Measurements from ENCODE around the gene SPAG16.

Gene SPAG16

DNA sequence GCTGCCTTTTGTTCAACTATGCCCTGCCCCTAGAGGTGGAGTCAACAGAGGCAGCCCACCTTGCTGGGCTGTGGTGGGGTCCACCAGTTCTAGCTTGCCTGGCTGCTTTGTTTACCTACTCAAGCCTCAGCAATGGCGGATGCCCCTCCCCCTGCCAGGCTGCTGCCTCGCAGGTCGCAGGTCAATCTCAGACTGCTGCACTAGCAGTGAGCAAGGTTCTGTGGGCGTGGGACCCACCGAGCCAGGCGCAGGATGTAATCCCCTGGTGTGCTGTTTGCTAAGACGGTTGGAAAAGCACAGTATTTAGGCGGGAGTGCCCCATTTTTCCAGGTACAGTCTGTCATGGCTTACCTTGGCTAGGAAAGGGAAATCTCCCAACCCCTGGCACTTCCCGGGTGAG lies 993.6 kb downstream of the SPAG16 start:
- Histone ChIP-seq H3K9me2 (ENCODE audit: low read depth, low read length) (no peaks in the 10 kb centered on the region), H3K4me1 (ENCODE audit: insufficient read depth, low read length, severe bottlenecking) (no peaks in the 10 kb centered on the region), H3K36me3 (ENCODE audit: insufficient read depth, low read length) (no peaks in the 10 kb centered on the region), H3F3A (ENCODE audit: insufficient read depth, low read length) (no peaks in the 10 kb centered on the region), H3K4me3 (ENCODE audit: low read depth, low read length, poor library complexity, severe bottlenecking) (no peak overlapping the region), H2AFZ (ENCODE audit: low read length) (no peak overlapping the region), H3K79me2 (ENCODE audit: insufficient read depth, low read length) (no peaks in the 10 kb centered on the region), H3K4me2 (ENCODE audit: low read length) (no peak overlapping the region), H3K27me3 (ENCODE audit: insufficient read depth, low read length) (no peaks in the 10 kb centered on the region), H3K27ac (ENCODE audit: low read depth, low read length, poor library complexity, severe bottlenecking) (no peak overlapping the region), H3K9me3 (ENCODE audit: low read length) (no peaks in the 10 kb centered on the region), H4K20me1 (ENCODE audit: insufficient read depth, low read length) (no peaks in the 10 kb centered on the region), H3K9ac (ENCODE audit: low read length) (no peak overlapping the region)
- TF ChIP-seq, protein P1, sequence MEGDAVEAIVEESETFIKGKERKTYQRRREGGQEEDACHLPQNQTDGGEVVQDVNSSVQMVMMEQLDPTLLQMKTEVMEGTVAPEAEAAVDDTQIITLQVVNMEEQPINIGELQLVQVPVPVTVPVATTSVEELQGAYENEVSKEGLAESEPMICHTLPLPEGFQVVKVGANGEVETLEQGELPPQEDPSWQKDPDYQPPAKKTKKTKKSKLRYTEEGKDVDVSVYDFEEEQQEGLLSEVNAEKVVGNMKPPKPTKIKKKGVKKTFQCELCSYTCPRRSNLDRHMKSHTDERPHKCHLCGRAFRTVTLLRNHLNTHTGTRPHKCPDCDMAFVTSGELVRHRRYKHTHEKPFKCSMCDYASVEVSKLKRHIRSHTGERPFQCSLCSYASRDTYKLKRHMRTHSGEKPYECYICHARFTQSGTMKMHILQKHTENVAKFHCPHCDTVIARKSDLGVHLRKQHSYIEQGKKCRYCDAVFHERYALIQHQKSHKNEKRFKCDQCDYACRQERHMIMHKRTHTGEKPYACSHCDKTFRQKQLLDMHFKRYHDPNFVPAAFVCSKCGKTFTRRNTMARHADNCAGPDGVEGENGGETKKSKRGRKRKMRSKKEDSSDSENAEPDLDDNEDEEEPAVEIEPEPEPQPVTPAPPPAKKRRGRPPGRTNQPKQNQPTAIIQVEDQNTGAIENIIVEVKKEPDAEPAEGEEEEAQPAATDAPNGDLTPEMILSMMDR (IDR thresholded peaks at IDR 0.05; ENCODE audit: low read length): no peak
- no peak for TF ChIP-seq EZH2 (IDR thresholded peaks at IDR 0.05; ENCODE audit: borderline replicate concordance, low read length)

DNA sequence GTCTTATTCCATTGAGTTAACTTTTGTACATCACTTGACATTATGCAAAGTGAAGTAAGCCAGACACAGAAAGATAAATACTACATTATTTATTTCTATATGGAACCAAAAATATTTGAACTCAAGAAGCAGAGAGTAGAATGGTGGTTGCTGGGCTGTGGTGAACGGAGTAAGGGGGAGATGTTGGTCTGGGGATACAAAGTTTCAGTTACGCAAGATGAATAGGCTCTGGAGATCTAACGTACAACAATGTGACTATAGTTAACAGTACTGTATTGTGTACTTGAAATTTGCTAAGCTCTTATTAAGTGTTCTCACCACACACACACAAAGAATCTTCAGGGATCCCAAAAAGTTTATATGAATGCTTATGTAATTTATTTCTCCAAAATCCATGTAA lies 1001.7 kb downstream of the SPAG16 start:
- H3K9me2 ChIP-seq (ENCODE audit: low read depth, low read length): no peaks in the 10 kb centered on the region
- no peaks in the 10 kb centered on the region for H3K27me3 ChIP-seq (ENCODE audit: insufficient read depth, low read length)
- no peaks in the 10 kb centered on the region for H3F3A ChIP-seq (ENCODE audit: insufficient read depth, low read length)
- no peak overlapping the region for H3K27ac ChIP-seq (ENCODE audit: low read depth, low read length, poor library complexity, severe bottlenecking)
- H3K79me2 ChIP-seq (ENCODE audit: insufficient read depth, low read length): no peaks in the 10 kb centered on the region
- H3K9me3 ChIP-seq (ENCODE audit: low read length): no peaks in the 10 kb centered on the region
- H3K4me1 ChIP-seq (ENCODE audit: insufficient read depth, low read length, severe bottlenecking): no peaks in the 10 kb centered on the region
- TF ChIP-seq, protein P1 (IDR thresholded peaks at IDR 0.05; ENCODE audit: low read length): no peak
- no peak for TF ChIP-seq EZH2 (IDR thresholded peaks at IDR 0.05; ENCODE audit: borderline replicate concordance, low read length)
- no peak overlapping the region for H2AFZ ChIP-seq (ENCODE audit: low read length)
- H3K9ac ChIP-seq (ENCODE audit: low read length): no peak overlapping the region
- H3K36me3 ChIP-seq (ENCODE audit: insufficient read depth, low read length): no peaks in the 10 kb centered on the region
- H3K4me3 ChIP-seq (ENCODE audit: low read depth, low read length, poor library complexity, severe bottlenecking): no peak overlapping the region
- H3K4me2 ChIP-seq (ENCODE audit: low read length): no peak overlapping the region
- H4K20me1 ChIP-seq (ENCODE audit: insufficient read depth, low read length): no peaks in the 10 kb centered on the region

DNA sequence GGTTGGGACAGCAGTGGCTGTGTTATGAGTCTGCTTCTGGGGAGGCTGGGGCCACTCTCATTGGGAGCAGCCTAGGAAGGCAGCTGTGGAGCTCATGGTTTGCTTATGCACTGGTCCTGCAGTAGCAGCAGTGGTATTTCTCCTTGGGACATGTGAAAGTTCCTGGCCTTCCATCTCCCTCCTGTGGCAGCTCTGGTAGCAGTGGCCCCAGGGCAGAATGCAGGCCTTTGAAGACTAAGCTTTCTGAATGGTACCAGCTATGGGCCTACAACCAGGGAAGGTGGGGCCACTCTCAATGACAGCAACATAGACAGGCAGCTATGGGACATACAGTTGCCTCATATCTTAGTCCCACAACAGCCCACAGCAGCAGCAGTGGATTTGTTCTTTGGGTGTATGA lies 1009.3 kb downstream of the SPAG16 start:
- Histone ChIP-seq H3K4me2 (ENCODE audit: low read length) (no peak overlapping the region), H3K9me3 (ENCODE audit: low read length) (0 out of 2 replicates have a peak, but pooled peaks cover 3% of the 10 kb centered on the region), H3K4me1 (ENCODE audit: insufficient read depth, low read length, severe bottlenecking) (no peaks in the 10 kb centered on the region), H3F3A (ENCODE audit: insufficient read depth, low read length) (no peaks in the 10 kb centered on the region), H3K4me3 (ENCODE audit: low read depth, low read length, poor library complexity, severe bottlenecking) (no peak overlapping the region), H3K79me2 (ENCODE audit: insufficient read depth, low read length) (no peaks in the 10 kb centered on the region), H3K9me2 (ENCODE audit: low read depth, low read length) (no peaks in the 10 kb centered on the region), H3K27me3 (ENCODE audit: insufficient read depth, low read length) (no peaks in the 10 kb centered on the region), H4K20me1 (ENCODE audit: insufficient read depth, low read length) (no peaks in the 10 kb centered on the region), H3K27ac (ENCODE audit: low read depth, low read length, poor library complexity, severe bottlenecking) (no peak overlapping the region), H3K9ac (ENCODE audit: low read length) (no peak overlapping the region), H2AFZ (ENCODE audit: low read length) (no peak overlapping the region), H3K36me3 (ENCODE audit: insufficient read depth, low read length) (no peaks in the 10 kb centered on the region)
- no peak for TF ChIP-seq EZH2 (IDR thresholded peaks at IDR 0.05; ENCODE audit: borderline replicate concordance, low read length)
- TF ChIP-seq, protein P1 (IDR thresholded peaks at IDR 0.05; ENCODE audit: low read length): no peak

Data from OCI-LY1 (cell line).